ENCODE measurements around the gene FUCA1. TPM values are rescaled to one million over a fixed set of nuclear protein-coding genes. Genes with fewer than 3 reads are reported as not detected.
"Not testable (repeated sequence)": the region's sequence is repeated elsewhere in the genome, so short reads cannot be mapped to it uniquely, and the experiment has no call there.

FUCA1 gene
- total and polyA plus RNA-seq, 2 donors, result 34.9 to 37.0 TPM

DNA sequence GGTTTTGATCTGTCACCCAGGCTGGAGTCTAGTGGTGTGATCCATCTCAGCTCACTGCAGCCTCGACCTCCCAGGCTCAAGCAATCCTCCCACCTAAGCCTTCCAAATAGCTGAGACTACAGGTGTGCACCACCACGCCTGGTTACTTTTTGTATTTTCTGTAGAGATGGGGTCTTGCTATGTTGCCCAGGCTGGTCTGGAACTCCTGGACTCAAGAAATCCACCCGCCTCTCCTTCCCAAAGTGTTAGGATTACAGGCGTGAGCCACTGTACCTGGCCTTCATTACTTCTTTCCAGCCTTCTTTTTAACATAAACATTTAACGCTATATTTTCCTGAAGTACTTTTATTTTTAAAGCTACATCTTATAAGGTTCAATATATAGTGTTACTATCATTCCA lies 24.4 kb downstream of the FUCA1 start:
- Histone ChIP-seq H3K4me1 (ENCODE audit: insufficient read depth) (no peaks in the 10 kb centered on the region), H3K27ac (ENCODE audit: low read depth) (no peak overlapping the region), H3K36me3 (ENCODE audit: insufficient read depth) (peaks cover 2% of the 10 kb centered on the region), H3K4me3 (ENCODE audit: low read depth, low read length) (no peak overlapping the region)
- no peak for DNase-seq (ENCODE audit: extremely low spot score)
- WGBS, result 87% methylated on average over 5 of the region's 5 CpGs

DNA sequence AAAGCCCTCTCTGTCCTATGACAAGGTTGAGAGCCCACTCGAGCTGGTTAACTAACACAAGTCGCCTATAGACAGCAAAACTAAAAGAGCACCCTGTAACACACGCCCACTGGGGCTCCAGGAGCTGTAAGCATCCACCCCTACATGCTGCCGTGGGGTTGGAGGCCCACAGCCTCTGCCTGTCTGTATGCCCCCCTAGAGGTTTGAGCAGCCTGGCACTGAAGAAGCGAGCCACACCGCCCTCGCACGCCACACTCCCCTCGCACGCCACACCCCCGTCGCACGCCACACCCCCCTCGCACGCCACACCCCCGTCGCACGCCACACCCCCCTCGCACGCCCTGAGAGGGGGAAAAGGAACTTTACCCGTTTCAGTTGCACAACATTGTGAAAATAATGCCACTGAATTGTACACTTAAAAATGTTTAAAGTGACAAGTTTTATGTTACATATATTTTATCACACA lies 29.7 kb downstream of the FUCA1 start:
- no peak overlapping the region for H3K27ac ChIP-seq (ENCODE audit: low read depth)
- H3K4me1 ChIP-seq (ENCODE audit: insufficient read depth), result peaks cover 2% of the 10 kb centered on the region
- peak overlapping the region; percentile 21 for H3K4me3 ChIP-seq (ENCODE audit: low read depth, low read length)
- DNase-seq (ENCODE audit: extremely low spot score), result no peak
- no peaks in the 10 kb centered on the region for H3K36me3 ChIP-seq (ENCODE audit: insufficient read depth)
- WGBS, result under 1% methylated on average over 21 of the region's 21 CpGs

DNA sequence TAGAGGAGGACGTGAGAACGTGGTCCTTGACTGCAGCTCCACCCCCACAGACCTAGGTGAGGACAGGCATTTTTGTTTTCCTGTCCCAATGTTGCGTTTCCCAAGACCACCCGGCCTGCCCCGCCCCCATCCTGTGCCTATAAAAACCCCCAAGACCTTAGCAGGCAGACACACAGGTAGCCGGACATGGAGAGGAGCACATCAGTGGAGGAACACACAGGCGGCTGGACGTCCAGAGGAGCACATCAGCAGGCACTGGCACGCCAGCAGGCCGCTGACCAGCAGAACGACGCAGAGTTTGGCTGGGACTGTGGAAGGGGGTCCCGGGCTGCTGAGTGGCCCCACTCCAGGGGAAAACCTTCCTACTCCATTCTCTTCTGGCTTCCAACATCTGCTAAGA lies 30.2 kb downstream of the FUCA1 start:
- Histone ChIP-seq H3K27ac (ENCODE audit: low read depth) (no peak overlapping the region), H3K36me3 (ENCODE audit: insufficient read depth) (no peaks in the 10 kb centered on the region), H3K4me3 (ENCODE audit: low read depth, low read length) (no peak overlapping the region), H3K4me1 (ENCODE audit: insufficient read depth) (peaks cover 2% of the 10 kb centered on the region)
- DNase-seq (ENCODE audit: extremely low spot score), result no peak
- WGBS, result 17% methylated on average over 13 of the region's 13 CpGs

DNA sequence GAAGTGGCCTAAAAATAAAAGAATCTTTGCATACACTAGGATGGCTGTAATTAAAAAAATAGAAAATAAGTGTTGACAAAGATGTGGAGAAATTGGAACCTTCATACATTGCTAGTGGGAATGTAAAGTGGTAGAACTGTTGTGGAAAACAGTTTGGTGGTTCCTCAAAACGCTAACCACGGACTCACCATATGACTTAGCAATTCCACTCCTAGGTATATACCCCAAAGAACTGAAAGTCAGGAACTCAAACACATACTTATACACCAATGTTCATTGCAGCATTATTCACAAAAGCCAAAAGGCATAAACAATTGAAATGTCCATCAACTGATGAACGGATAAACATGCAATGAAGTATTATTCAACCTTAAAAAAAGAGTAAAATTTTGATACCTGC lies 32.1 kb downstream of the FUCA1 start:
- 80% methylated on average over 3 of the region's 3 CpGs for WGBS
- DNase-seq (ENCODE audit: extremely low spot score), result no peak

GRCh38 chr1:23834156-23834555 lies 33.9 kb downstream of the FUCA1 start:
- not testable (repeated sequence) for H3K4me1 ChIP-seq (ENCODE audit: insufficient read depth); DNase-seq (ENCODE audit: extremely low spot score)
- 78% methylated on average over 6 of the region's 6 CpGs for WGBS

More for the DNA sequence above, 32.1 kb downstream of the FUCA1 start:
- Histone ChIP-seq H3K4me1 (ENCODE audit: insufficient read depth) (peaks cover 2% of the 10 kb centered on the region), H3K36me3 (ENCODE audit: insufficient read depth) (no peaks in the 10 kb centered on the region), H3K27ac (ENCODE audit: low read depth) (no peak overlapping the region), H3K4me3 (ENCODE audit: low read depth, low read length) (no peak overlapping the region)

GRCh38 chr1:23827717-23828116 lies 40.4 kb downstream of the FUCA1 start:
- Histone ChIP-seq H3K4me1 (ENCODE audit: insufficient read depth) (no peaks in the 10 kb centered on the region), H3K27ac (ENCODE audit: low read depth) (no peak overlapping the region)
- 86% methylated on average over 1 of the region's 1 CpG for WGBS

More at GRCh38 chr1:23834156-23834555, 33.9 kb downstream of the FUCA1 start:
- not testable (repeated sequence) for H3K4me3 ChIP-seq (ENCODE audit: low read depth, low read length); H3K36me3 ChIP-seq (ENCODE audit: insufficient read depth); H3K27ac ChIP-seq (ENCODE audit: low read depth)

GRCh38 chr1:23826590-23826989 lies 41.5 kb downstream of the FUCA1 start:
- not testable (repeated sequence) for H3K4me3 ChIP-seq (ENCODE audit: low read depth, low read length); DNase-seq (ENCODE audit: extremely low spot score); H3K36me3 ChIP-seq (ENCODE audit: insufficient read depth); H3K27ac ChIP-seq (ENCODE audit: low read depth); H3K4me1 ChIP-seq (ENCODE audit: insufficient read depth)
- 97% methylated on average over 13 of the region's 13 CpGs for WGBS

More at GRCh38 chr1:23827717-23828116, 40.4 kb downstream of the FUCA1 start:
- no peak for DNase-seq (ENCODE audit: extremely low spot score)
- Histone ChIP-seq H3K4me3 (ENCODE audit: low read depth, low read length) (no peak overlapping the region), H3K36me3 (ENCODE audit: insufficient read depth) (no peaks in the 10 kb centered on the region)

- H3K27ac ChIP-seq (ENCODE audit: low read depth), result no peak overlapping the region
- no peaks in the 10 kb centered on the region for H3K36me3 ChIP-seq (ENCODE audit: insufficient read depth)
- H3K4me3 ChIP-seq (ENCODE audit: low read depth, low read length), result peak overlapping the region; percentile 68
- DNase-seq (ENCODE audit: extremely low spot score), result no peak
- 64% methylated on average over 24 of the region's 24 CpGs for WGBS
- no peaks in the 10 kb centered on the region for H3K4me1 ChIP-seq (ENCODE audit: insufficient read depth)
Observed at GRCh38 chr1:23825762-23826522, 42.1 kb downstream of the FUCA1 start.

DNA sequence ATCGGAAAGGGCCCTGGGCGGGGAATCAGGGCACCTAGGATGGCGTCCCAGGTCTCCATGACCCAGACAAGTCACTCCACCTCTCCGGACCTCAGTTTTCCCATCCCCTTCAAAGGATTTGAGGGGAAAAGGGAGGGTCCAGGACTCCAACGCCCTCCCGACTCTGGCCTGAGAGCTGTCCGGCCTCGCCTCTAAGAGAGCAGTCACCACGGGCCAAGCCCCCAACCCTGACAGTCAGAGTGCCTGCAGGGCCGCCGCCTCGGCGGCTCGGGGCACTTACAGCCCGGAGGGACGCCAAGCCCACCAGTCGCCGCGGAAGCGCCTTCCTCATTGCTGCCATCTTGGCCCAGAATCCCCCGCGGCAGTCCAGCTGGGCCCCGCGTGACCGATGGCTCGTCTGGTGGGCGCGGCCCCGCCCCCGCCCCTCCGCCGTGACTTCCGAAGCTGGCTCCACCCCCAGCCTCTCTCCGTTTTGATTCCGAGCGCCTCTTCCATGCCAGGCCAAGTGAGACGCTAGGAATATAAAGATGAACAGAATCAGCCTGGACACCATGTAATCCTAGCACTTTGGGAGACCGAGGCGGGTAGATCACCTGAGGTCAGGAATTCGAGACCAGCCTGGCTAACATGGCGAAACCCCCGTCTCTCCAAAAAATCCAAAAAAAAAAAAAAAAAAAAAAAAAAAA lies 42.9 kb downstream of the FUCA1 start, which contains the start of gene HMGCL:
Gene HMGCL (minus strand): TSS at position 354 of the 686 bp plus-strand sequence. CDS start 14 bp downstream, at position 340.
- WGBS, result under 1% methylated on average over 42 of the region's 42 CpGs
- peak within 1 kb of the TSS; percentile 68 for H3K4me3 ChIP-seq (ENCODE audit: low read depth, low read length)
- H3K27ac ChIP-seq (ENCODE audit: low read depth), result peak within 1 kb of the TSS; percentile 89
- DNase-seq (ENCODE audit: extremely low spot score), result peak; percentile 83
- no peaks in the 10 kb centered on the region for H3K36me3 ChIP-seq (ENCODE audit: insufficient read depth)
- H3K4me1 ChIP-seq (ENCODE audit: insufficient read depth), result no peaks in the 10 kb centered on the region

- Histone ChIP-seq H3K4me1 (ENCODE audit: insufficient read depth) (no peaks in the 10 kb centered on the region), H3K4me3 (ENCODE audit: low read depth, low read length) (peak overlapping the region; percentile 68), H3K27ac (ENCODE audit: low read depth) (peak overlapping the region; percentile 89), H3K36me3 (ENCODE audit: insufficient read depth) (no peaks in the 10 kb centered on the region)
- no peak for DNase-seq (ENCODE audit: extremely low spot score)
- WGBS, result 2% methylated on average over 8 of the region's 8 CpGs
Observed at GRCh38 chr1:23824711-23825075, 43.4 kb downstream of the FUCA1 start.

DNA sequence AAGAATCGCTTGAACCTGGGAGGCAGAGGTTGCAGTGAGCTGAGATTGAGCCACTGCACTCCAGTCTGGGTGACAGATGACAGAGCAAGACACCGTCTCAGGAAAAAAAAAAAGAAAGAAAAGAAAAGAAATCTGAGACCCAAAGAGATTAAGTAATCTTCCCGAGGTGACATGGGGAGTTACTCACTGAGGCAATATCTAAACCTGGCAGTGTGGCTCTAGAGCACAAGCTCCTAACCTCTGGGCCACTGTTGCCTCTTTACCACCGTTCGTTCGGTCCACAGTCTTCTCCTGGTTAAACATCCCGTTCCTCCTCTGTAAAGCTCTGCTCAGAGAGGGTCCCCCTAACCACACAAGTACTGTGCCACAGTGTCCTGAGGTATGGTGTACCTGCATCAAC lies 44.3 kb downstream of the FUCA1 start:
- Histone ChIP-seq H3K36me3 (ENCODE audit: insufficient read depth) (no peaks in the 10 kb centered on the region), H3K4me1 (ENCODE audit: insufficient read depth) (no peaks in the 10 kb centered on the region), H3K4me3 (ENCODE audit: low read depth, low read length) (no peak overlapping the region), H3K27ac (ENCODE audit: low read depth) (no peak overlapping the region)
- no peak for DNase-seq (ENCODE audit: extremely low spot score)
- 84% methylated on average over 7 of the region's 7 CpGs for WGBS

GRCh38 chr1:23817633-23818032 lies 50.5 kb downstream of the FUCA1 start:
- no peaks in the 10 kb centered on the region for H3K4me1 ChIP-seq (ENCODE audit: insufficient read depth)
- H3K27ac ChIP-seq (ENCODE audit: low read depth), result no peak overlapping the region
- WGBS, result 86% methylated on average over 3 of the region's 3 CpGs

DNA sequence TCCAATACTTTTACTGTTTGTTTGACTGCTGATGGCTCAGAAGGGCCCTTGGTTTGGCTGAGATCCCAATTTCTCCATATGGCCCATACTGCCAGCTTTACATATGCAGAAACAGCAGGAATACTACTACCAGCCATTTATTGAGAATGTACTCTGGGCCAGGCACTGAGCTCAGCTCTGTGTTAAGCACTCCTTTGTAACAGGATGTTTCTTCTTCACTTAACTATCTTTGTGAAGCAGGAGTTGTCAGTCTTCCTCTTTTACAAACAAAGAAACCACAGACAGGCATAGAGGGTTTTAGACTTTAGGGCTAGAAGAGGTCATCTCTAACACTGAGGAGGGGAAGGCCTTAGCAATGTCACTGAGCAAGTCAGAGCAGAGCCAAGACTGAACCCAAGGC lies 51.2 kb downstream of the FUCA1 start:
- peaks cover 6% of the 10 kb centered on the region for H3K36me3 ChIP-seq (ENCODE audit: insufficient read depth)
- no peaks in the 10 kb centered on the region for H3K4me1 ChIP-seq (ENCODE audit: insufficient read depth)
- H3K4me3 ChIP-seq (ENCODE audit: low read depth, low read length), result no peak overlapping the region
- no peak overlapping the region for H3K27ac ChIP-seq (ENCODE audit: low read depth)
- DNase-seq (ENCODE audit: extremely low spot score), result no peak

More at GRCh38 chr1:23817633-23818032, 50.5 kb downstream of the FUCA1 start:
- Histone ChIP-seq H3K36me3 (ENCODE audit: insufficient read depth) (peaks cover 6% of the 10 kb centered on the region), H3K4me3 (ENCODE audit: low read depth, low read length) (no peak overlapping the region)
- no peak for DNase-seq (ENCODE audit: extremely low spot score)

- H3K27ac ChIP-seq (ENCODE audit: low read depth), result no peak overlapping the region
Observed at GRCh38 chr1:23816361-23816760, 51.7 kb downstream of the FUCA1 start.

More at GRCh38 chr1:23816361-23816760, 51.7 kb downstream of the FUCA1 start:
- WGBS, result 95% methylated on average over 3 of the region's 3 CpGs
- H3K4me3 ChIP-seq (ENCODE audit: low read depth, low read length), result no peak overlapping the region
- no peak for DNase-seq (ENCODE audit: extremely low spot score)
- no peaks in the 10 kb centered on the region for H3K4me1 ChIP-seq (ENCODE audit: insufficient read depth)
- peaks cover 6% of the 10 kb centered on the region for H3K36me3 ChIP-seq (ENCODE audit: insufficient read depth)
